ENCODE results near the gene MX1. TPM values are rescaled to one million over a fixed set of nuclear protein-coding genes. Genes with fewer than 3 reads are reported as not detected.

MX1 gene
- total RNA-seq, 1 experiment from 2014 or later, result 2.0 TPM

DNA sequence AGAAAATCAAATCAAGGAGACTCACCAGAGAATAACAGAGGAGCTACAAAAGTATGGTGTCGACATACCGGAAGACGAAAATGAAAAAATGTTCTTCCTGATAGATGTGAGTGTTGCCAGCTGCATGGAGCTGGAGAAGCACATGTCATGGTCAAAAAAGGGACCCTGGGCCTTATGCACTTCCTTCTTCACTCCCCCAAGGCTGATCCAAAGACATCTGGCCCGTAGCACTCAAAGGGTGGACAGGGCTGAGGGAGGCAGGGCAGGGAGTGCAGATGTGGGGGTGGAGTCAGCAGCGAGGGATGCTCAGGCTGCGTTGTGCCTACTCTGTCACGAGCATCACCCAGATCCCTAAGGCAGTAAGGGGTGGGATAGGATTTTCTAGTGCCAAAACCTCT is 19.4 kb downstream of the MX1 start:
- H3K9me3 ChIP-seq (ENCODE audit: control insufficient read depth in 1 of 2, insufficient read depth in 1 of 2, low read depth in 1 of 2, low read length in 2 of 2), result no peaks in the 10 kb centered on the region
- H3K79me2 ChIP-seq (ENCODE audit: insufficient read depth, low read length), result no peaks in the 10 kb centered on the region
- H3K9me2 ChIP-seq (ENCODE audit: insufficient read depth), result no peaks in the 10 kb centered on the region
- H4K20me1 ChIP-seq (ENCODE audit: insufficient read depth), result no peaks in the 10 kb centered on the region
- no peak overlapping the region for H3K27ac ChIP-seq (ENCODE audit: low read depth, low read length)
- POLR2A ChIA-PET, result no interaction called here
- RAD21 ChIA-PET (ENCODE audit: low non-redundant PET in 1 of 2, low total read pairs in 2 of 2, uncharacterized antibody in 2 of 2, unreplicated experiment in 2 of 2), result no interaction called here
- BruUV-seq (replicated peaks), result no TSS peak
- DNase-seq (ENCODE audit: low read depth, low spot score) (no peak), ATAC-seq (no peak)
- H3K36me3 ChIP-seq (ENCODE audit: control insufficient read depth in 1 of 2, insufficient read depth in 2 of 2, low read length in 2 of 2), result no peaks in the 10 kb centered on the region
- intact Hi-C loops (cut with micrococcal nuclease), result no loop called here
- CTCF ChIA-PET, result no interaction called here
- no peaks in the 10 kb centered on the region for H3K27me3 ChIP-seq (ENCODE audit: insufficient read depth, low read length)
- no peak overlapping the region for H3K4me3 ChIP-seq (replicated peaks in 1 of 2; ENCODE audit: low read depth in 1 of 2, low read length in 2 of 2)
- TF ChIP-seq YY1 (IDR thresholded peaks at IDR 0.05; ENCODE audit: extremely low read depth, insufficient replicate concordance, low read depth, low read length) (no peak), ZNF274 (IDR thresholded peaks at IDR 0.05; ENCODE audit: low read depth, low read length) (no peak), SIN3A (IDR thresholded peaks at IDR 0.05; ENCODE audit: low read depth) (no peak), EGR1 (IDR thresholded peaks at IDR 0.05; ENCODE audit: low read depth) (no peak), FOSL1 (IDR thresholded peaks at IDR 0.05; ENCODE audit: low read depth) (no peak), POLR2AphosphoS5 (IDR thresholded peaks at IDR 0.05; ENCODE audit: low read depth, low read length) (no peak), SP1 (IDR thresholded peaks at IDR 0.05; ENCODE audit: low read depth) (no peak), ZFX (IDR thresholded peaks at IDR 0.05) (no peak), ELF1 (IDR thresholded peaks at IDR 0.05; ENCODE audit: borderline replicate concordance, low read depth) (no peak), EZH2phosphoT487 (IDR thresholded peaks at IDR 0.05; ENCODE audit: borderline replicate concordance) (no peak), CBX3 (IDR thresholded peaks at IDR 0.05; ENCODE audit: low read depth) (no peak), RAD21 (IDR thresholded peaks at IDR 0.05; ENCODE audit: low read depth) (no peak), POLR2A (IDR thresholded peaks at IDR 0.05; ENCODE audit: borderline replicate concordance, extremely low read depth, insufficient read depth, insufficient read length) (no peak), SRF (IDR thresholded peaks at IDR 0.05; ENCODE audit: low read depth) (no peak), EZH2 (IDR thresholded peaks at IDR 0.05) (no peak), JUND (IDR thresholded peaks at IDR 0.05) (no peak)
- TF ChIP-seq, protein P1, sequence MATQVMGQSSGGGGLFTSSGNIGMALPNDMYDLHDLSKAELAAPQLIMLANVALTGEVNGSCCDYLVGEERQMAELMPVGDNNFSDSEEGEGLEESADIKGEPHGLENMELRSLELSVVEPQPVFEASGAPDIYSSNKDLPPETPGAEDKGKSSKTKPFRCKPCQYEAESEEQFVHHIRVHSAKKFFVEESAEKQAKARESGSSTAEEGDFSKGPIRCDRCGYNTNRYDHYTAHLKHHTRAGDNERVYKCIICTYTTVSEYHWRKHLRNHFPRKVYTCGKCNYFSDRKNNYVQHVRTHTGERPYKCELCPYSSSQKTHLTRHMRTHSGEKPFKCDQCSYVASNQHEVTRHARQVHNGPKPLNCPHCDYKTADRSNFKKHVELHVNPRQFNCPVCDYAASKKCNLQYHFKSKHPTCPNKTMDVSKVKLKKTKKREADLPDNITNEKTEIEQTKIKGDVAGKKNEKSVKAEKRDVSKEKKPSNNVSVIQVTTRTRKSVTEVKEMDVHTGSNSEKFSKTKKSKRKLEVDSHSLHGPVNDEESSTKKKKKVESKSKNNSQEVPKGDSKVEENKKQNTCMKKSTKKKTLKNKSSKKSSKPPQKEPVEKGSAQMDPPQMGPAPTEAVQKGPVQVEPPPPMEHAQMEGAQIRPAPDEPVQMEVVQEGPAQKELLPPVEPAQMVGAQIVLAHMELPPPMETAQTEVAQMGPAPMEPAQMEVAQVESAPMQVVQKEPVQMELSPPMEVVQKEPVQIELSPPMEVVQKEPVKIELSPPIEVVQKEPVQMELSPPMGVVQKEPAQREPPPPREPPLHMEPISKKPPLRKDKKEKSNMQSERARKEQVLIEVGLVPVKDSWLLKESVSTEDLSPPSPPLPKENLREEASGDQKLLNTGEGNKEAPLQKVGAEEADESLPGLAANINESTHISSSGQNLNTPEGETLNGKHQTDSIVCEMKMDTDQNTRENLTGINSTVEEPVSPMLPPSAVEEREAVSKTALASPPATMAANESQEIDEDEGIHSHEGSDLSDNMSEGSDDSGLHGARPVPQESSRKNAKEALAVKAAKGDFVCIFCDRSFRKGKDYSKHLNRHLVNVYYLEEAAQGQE (IDR thresholded peaks at IDR 0.05; ENCODE audit: low read depth), result no peak
- TF ChIP-seq, protein P2, sequence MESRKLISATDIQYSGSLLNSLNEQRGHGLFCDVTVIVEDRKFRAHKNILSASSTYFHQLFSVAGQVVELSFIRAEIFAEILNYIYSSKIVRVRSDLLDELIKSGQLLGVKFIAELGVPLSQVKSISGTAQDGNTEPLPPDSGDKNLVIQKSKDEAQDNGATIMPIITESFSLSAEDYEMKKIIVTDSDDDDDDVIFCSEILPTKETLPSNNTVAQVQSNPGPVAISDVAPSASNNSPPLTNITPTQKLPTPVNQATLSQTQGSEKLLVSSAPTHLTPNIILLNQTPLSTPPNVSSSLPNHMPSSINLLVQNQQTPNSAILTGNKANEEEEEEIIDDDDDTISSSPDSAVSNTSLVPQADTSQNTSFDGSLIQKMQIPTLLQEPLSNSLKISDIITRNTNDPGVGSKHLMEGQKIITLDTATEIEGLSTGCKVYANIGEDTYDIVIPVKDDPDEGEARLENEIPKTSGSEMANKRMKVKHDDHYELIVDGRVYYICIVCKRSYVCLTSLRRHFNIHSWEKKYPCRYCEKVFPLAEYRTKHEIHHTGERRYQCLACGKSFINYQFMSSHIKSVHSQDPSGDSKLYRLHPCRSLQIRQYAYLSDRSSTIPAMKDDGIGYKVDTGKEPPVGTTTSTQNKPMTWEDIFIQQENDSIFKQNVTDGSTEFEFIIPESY (IDR thresholded peaks at IDR 0.05; ENCODE audit: extremely low read depth, insufficient replicate concordance, low read length), result no peak
- no peak overlapping the region for H3K9ac ChIP-seq (ENCODE audit: low read length)
- H3K4me2 ChIP-seq (ENCODE audit: low read length), result no peak overlapping the region
- H3K4me1 ChIP-seq (ENCODE audit: control insufficient read depth in 1 of 2, insufficient read depth in 2 of 2, low read length in 2 of 2), result no peaks in the 10 kb centered on the region
- no peak overlapping the region for H2AFZ ChIP-seq (ENCODE audit: low read depth, low read length, poor library complexity, severe bottlenecking)
